MV-4-11 (cell line): ENCODE results near the gene ZNF709.
"Not testable (repeated sequence)": the region's sequence is repeated elsewhere in the genome, so short reads cannot be mapped to it uniquely, and the experiment has no call there.

Source experiments
- DNase-seq: peaks from one replicate; lab custom pipeline; 2025; lab: John Stamatoyannopoulos, UW

ZNF709 gene

DNA sequence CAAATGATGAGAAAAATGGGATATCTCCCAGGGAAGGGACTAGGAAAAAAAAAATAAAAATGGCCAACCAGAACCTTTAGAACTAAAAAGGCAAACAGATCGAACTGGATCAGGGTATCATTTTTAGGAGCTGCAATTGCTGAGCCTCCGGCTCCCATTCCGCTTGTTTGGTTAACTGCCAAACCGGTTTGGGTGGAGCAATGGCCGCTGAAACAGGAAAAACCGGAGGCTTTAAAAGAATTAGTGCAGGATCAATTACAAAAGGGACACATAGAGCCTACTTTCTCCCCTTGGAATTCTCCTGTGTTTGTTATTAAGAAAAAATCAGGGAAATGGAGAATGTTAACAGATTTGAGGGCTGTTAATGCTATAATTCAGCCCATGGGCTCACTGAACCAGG lies 31.1 kb downstream of the ZNF709 start:
- no peak for DNase-seq

DNA sequence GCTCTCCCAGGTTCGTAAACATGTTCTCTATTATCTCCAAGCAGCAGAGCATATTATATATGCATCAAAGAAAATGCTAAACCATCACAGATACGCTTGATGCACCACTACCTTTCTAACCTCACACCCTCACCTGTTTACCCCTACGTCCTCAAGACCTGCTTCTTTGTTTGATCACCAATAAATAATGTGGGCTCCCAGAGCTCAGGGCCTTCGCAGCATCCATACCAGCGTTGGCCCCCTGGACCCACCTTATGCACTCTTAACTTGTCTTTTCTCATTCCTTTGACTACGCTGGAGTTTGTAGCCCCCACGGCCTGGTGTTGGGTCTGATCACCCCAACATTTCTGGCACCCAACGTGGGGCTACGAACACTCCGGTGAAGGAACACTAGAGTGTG lies 33.8 kb downstream of the ZNF709 start:
- no peak for DNase-seq

DNA sequence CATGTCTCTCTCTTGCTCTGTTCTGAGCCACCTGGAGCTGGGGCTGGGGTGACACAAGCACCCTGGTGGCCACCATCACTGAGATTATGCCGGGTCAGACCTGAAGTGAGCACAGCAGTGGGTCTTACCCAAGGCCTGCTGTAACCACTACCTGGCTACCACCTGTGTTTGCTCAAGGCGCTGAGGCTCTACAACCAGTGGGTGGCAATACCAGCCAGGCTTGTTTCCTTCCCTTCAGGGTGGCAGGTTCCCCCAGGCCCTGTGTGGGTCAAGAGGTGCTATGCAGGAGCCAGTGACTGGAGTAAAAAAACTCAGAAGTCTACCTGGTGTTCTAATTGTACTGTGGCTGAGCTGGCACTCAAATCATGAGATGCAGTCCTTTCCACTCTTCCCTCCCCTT lies 35.8 kb downstream of the ZNF709 start:
- DNase-seq = no peak

DNA sequence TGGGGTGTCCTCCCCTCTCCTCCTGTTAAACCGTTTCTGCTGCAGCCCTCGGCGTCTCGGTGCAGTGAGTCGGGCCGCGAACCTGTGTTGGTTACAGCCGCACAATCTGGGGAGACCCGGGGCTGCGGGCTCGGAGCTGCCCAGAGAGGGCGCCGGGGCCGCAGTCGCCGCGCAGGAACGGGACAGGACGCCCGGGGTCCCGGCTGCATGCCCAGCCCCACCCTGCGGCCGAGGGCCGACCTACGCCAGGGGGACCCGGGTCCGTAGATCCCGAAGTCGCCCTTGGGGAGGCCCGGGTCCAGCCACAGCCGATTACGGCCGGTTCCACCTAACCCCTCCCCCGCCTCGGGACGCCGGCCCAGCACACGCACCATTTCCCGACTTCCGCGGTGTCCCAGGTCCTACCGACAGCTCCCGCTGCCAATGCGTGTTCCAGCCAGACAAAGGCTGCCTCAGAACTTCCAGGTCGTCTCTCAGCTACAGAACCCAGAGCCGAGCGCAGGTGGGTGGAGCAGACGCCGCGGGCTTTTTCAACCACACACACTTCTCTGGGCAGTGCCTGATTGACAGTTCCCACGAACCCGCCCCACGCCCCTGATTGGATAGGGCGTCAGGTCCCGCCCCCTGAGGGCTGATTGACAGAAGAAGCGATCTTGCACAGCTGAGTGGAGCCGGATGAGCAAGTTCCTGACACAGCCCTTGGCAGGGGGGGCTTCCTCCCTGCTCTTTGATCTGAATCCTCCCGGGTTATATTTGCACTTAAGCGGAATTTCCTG lies 43.9 kb downstream of the ZNF709 start, which contains the start of gene ZNF443:
TSS of gene ZNF443 (minus strand) at position 481 of the 776 bp plus-strand sequence. CDS start at position 374, 107 bp downstream.
- DNase-seq = peak; percentile 99

DNA sequence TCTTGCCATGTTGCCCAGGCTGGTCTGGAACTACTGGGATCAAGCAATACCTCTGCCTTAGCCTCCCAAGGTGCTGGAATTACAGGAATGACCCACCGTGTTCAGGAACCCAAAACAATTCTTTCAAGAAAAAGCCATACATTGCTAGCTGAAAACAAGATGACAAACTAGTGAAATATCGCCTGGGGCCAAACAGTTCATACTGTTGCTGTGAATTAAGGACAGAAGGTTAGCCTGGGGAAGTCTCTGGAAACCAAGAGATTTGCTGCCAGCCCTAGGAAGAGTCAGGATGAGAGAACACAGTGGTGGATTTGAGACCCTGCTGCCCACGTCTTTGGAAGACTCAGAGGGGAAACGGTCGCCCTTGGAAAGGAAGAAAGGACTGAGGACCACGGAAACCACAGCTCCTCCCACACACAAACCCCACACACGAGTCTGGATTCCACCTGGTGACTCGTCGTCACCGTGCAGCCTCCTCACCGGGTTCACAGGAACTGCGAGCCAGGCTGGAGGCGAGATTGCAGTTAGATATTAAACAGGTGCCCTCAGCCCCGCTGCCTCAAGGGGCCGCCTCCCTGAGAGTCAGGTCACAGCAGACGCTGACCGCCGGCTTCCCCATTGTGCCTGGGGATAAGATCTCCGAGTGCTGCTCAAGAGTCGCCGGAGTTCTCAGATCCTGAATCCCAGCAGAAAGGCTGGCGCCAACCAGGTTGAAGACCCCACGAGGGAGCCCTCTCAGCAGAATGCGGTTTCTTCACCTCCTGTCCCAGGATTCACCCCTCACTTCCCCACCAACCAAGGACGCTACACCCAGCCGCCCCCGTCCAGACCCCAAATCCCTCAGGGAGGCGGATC lies 44.7 kb downstream of the ZNF709 start:
- DNase-seq = peak; percentile 33

DNA sequence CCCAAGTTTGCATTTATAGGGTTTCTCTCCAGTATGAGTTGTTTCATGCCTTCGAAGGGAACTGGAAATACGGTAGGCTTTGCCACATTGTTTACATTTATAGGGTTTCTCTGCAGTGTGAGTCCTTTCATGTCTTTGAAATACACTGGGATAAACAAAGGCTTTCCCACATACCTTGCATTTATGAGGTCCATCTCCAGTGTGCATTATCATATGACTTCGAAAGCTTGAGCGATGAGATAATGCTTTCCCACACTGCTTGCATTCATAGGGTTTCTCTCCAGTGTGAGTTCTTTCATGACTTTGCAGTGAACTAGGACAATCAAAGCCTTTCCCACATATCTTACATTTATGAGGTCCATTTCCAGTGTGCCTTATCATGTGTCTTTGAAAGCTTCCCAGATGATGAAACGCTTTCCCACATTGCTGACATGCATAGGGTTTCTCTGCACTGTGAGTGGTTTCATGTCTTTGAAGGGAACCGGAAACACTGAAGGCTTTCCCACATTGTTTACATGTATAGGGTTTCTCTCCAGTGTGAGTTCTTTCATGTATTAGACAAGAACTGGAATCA lies 53.8 kb downstream of the ZNF709 start:
- not testable (repeated sequence) for DNase-seq

DNA sequence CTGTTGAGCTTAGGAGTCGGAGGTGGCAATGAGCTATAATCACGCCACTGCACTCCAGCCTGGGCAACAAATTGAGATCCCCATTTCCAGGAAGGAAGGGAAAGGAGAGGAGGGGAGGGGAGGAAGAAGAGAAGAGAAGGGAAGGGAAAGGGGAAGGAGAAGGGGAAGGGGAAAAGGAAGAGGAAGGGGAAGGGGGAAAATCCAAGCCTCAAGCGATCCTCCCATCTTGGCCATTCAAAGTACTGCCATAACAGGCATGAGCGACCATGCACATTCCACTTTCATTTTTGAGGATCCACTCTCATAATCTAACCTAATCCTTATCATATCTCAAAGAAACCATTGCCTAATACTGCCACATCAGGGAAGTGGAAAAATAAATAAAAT lies 58.7 kb downstream of the ZNF709 start:
- no peak for DNase-seq

DNA sequence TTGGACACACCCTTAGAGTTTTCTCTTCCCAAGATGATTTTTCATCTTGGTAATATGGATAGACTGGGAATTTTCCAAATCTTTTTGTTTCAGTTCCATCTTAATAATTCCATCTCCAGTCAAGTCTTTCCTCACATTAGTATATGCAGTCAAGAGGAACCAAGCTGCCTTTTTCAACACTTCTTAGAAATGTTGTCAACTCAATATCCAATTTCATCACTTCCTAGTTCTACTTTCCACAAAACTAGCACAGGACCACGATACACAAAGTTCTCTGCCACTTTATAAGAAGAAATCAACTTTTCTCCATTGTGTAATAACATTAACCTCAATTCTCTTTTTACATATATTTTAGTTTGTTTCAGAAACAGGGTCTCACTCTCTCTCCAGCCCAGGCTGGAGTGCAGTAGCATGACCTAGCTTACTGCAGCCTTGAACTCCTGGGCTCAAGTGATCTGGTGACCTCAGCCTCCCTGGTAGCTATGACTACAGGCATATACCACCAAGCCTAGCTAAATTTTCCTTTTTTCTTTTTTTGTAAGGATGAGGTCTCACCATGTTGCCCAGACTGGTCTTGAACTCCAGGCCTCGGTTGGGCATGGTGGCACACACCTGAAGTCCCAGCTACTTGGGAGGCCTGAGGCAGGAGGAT lies 59.3 kb downstream of the ZNF709 start:
- peak; percentile 48 for DNase-seq

DNA sequence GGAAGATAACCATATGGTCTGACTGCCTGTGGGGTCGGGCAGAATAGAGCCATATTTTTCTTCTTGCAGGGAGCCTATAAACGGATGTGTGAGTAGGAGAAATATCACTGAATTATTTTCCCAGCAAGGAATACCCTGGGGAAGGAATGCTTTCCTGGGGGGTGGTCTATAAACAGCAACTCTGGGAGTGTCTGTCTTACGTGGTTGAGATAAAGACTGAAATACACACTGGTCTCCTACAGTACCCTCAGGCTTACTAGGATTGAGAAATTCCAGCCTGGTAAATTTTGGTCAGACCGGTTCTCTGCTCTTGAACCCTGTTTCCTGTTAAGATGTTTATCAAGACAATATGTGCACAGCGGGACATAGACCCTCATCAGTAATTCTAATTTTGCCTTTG lies 67.3 kb downstream of the ZNF709 start:
- not testable (repeated sequence) for DNase-seq

DNA sequence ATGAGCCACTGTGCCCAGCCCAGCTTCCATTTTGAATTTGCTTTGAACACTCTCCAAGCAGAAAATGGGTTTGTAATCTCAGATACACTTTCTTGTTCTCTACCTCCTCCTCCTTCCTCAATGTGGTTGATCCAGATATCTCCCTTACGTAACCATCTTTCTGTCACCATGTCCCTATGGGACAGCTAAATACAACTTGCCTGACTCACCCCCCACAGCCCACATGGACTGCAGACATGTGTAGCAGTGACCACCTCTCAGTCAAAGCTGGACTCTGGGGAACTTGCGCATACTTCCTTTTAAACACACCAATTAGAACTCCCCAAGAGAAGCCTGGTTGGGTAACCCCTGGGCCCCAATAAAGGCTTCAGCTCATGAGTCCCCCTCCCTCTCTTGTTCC lies 72.7 kb downstream of the ZNF709 start:
- peak; percentile 80 for DNase-seq
